Measurements from ENCODE around the gene DNAH12. TPM values are rescaled to one million over a fixed set of nuclear protein-coding genes. Genes with fewer than 3 reads are reported as not detected.
"Not testable (repeated sequence)": the region's sequence is repeated elsewhere in the genome, so short reads cannot be mapped to it uniquely, and the experiment has no call there.

DNAH12 gene
- total and polyA plus RNA-seq, 2 donors from 2014 or later, result 0.38 TPM; not detected in 1

DNA sequence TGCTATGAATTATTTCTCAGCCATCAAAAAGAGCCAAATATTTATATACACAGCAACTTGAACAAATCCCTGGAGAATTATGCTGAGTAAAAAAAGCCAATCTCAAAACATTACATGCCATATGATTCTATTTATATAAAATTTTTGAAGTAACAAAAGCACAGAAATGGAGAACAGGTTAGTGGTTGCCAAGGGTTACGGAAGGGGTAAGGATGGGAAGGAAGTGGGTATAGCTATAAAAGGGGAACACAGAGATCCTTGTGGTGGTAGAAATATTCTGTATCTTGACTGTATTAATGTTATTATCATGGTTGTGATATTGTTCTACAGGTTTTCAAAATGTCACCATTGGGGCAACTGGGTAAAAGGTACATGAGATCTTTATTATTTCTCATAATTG, 189.4 kb downstream of the DNAH12 start:
- no peaks in the 10 kb centered on the region for H3K4me1 ChIP-seq (ENCODE audit: control insufficient read depth in 2 of 3, insufficient read depth in 2 of 3, low read depth in 1 of 3, low read length in 3 of 3)
- H3K9ac ChIP-seq (ENCODE audit: low read length in 3 of 3), result no peak overlapping the region
- no peaks in the 10 kb centered on the region for H3K27me3 ChIP-seq (ENCODE audit: control insufficient read depth, insufficient read depth, low read length)
- TF ChIP-seq, protein P1, sequence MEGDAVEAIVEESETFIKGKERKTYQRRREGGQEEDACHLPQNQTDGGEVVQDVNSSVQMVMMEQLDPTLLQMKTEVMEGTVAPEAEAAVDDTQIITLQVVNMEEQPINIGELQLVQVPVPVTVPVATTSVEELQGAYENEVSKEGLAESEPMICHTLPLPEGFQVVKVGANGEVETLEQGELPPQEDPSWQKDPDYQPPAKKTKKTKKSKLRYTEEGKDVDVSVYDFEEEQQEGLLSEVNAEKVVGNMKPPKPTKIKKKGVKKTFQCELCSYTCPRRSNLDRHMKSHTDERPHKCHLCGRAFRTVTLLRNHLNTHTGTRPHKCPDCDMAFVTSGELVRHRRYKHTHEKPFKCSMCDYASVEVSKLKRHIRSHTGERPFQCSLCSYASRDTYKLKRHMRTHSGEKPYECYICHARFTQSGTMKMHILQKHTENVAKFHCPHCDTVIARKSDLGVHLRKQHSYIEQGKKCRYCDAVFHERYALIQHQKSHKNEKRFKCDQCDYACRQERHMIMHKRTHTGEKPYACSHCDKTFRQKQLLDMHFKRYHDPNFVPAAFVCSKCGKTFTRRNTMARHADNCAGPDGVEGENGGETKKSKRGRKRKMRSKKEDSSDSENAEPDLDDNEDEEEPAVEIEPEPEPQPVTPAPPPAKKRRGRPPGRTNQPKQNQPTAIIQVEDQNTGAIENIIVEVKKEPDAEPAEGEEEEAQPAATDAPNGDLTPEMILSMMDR (IDR thresholded peaks at IDR 0.05; ENCODE audit: borderline replicate concordance, extremely low read depth, insufficient read depth), result no peak
- intact Hi-C loops (cut with DNase I), result no loop called here
- no peaks in the 10 kb centered on the region for H3K9me3 ChIP-seq (ENCODE audit: control insufficient read depth in 2 of 3, insufficient read depth in 1 of 3, low read length in 3 of 3)
- DNase-seq (no peak), FAIRE-seq (no peak)
- no peak overlapping the region for H3K27ac ChIP-seq (ENCODE audit: low read depth in 2 of 2, low read length in 2 of 2)
- no peak overlapping the region for H3K4me3 ChIP-seq (ENCODE audit: low read length in 3 of 3)
- H3K36me3 ChIP-seq (ENCODE audit: control insufficient read depth in 2 of 3, insufficient read depth in 3 of 3, low read length in 3 of 3), result no peaks in the 10 kb centered on the region

DNA sequence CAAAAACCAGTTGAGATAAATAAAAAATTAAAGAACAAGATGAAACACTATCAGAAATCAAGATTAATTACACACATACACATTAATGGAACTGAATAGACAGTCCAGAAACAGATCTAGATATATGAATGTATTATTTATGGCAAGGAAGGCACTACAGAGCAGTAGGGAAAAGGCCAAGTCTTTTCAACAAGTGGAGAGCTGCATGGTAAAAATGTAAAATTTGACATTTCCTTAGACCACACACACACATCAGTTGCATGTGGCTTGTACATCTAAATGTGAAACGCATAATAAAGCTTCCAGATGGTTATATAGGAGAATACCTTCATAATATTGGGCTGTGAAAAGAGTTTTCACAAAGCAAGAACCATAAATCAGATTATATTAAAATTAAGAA, 193.9 kb downstream of the DNAH12 start:
- DNase-seq (no peak), FAIRE-seq (no peak)
- H3K9me3 ChIP-seq (ENCODE audit: control insufficient read depth in 2 of 3, insufficient read depth in 1 of 3, low read length in 3 of 3), result no peaks in the 10 kb centered on the region
- H3K9ac ChIP-seq (ENCODE audit: low read length in 3 of 3), result no peak overlapping the region
- H3K27me3 ChIP-seq (ENCODE audit: control insufficient read depth, insufficient read depth, low read length), result no peaks in the 10 kb centered on the region
- no peak overlapping the region for H3K4me3 ChIP-seq (ENCODE audit: low read length in 3 of 3)
- H3K4me1 ChIP-seq (ENCODE audit: control insufficient read depth in 2 of 3, insufficient read depth in 2 of 3, low read depth in 1 of 3, low read length in 3 of 3), result no peaks in the 10 kb centered on the region
- H3K36me3 ChIP-seq (ENCODE audit: control insufficient read depth in 2 of 3, insufficient read depth in 3 of 3, low read length in 3 of 3), result no peaks in the 10 kb centered on the region
- intact Hi-C loops (cut with DNase I), result no loop called here
- no peak overlapping the region for H3K27ac ChIP-seq (ENCODE audit: low read depth in 2 of 2, low read length in 2 of 2)
- TF ChIP-seq, protein P1 (IDR thresholded peaks at IDR 0.05; ENCODE audit: borderline replicate concordance, extremely low read depth, insufficient read depth), result no peak

DNA sequence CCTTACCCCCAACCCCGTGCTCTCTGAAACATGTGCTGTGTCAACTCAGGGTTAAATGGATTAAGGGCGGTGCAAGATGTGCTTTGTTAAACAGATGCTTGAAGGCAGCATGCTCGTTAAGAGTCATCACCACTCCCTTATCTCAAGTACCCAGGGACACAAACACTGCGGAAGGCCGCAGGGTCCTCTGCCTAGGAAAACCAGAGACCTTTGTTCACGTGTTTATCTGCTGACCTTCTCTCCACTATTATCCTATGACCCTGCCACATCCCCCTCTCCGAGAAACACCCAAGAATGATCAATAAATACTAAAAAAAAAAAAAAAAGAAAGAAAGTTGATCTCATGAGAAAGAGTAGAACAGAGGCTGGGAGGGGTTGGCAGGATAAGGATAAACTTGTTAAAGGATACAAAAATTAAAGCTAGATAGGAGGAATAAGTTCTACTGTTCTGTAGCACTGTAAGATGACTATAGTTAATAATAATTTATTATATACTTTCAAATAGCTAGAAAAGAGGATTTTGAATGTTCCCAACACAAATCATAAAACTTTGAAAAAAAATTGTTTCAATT, 205.0 kb downstream of the DNAH12 start:
- FAIRE-seq; DNase-seq; intact Hi-C loops (cut with DNase I); H3K27ac ChIP-seq (ENCODE audit: low read depth in 2 of 2, low read length in 2 of 2); H3K4me1 ChIP-seq (ENCODE audit: control insufficient read depth in 2 of 3, insufficient read depth in 2 of 3, low read depth in 1 of 3, low read length in 3 of 3); H3K4me3 ChIP-seq (ENCODE audit: low read length in 3 of 3); H3K36me3 ChIP-seq (ENCODE audit: control insufficient read depth in 2 of 3, insufficient read depth in 3 of 3, low read length in 3 of 3); H3K27me3 ChIP-seq (ENCODE audit: control insufficient read depth, insufficient read depth, low read length); H3K9me3 ChIP-seq (ENCODE audit: control insufficient read depth in 2 of 3, insufficient read depth in 1 of 3, low read length in 3 of 3); H3K9ac ChIP-seq (ENCODE audit: low read length in 3 of 3): not testable (repeated sequence)

DNA sequence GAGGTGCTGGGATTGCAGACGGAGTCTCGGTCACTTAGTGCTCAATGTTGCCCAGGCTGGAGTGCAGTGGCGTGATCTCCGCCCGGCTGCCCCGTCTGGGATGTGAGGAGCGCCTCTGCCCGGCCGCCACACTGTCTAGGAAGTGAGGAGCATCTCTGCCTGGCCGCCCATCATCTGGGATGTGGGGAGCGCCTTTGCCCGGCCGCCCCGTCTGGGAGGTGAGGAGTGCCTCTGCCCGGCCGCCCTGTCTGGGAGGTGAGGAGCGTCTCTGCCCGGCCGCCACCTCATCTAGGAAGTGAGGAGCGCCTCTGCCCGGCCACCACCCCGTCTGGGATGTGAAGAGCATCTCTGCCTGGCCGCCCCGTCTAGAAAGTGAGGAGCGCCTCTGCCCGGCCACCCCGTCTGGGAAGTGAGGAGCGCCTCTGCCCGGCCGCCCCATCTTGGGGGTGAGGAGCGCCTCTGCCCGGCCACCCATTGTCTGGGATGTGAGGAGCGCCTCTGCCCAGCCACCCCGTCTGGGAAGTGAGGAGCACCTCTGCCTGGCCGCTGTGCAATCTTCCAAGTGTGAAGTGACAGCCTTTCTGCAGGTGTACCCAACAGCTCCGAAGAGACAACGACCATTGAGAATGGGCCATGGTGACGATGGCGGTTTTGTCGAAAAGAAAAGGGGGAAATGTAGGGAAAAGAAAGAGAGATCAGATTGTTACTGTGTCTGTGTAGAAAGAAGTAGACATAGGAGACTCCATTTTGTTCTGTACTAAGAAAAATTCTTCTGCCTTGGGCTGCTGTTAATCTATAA, 205.7 kb downstream of the DNAH12 start:
- FAIRE-seq; H3K9me3 ChIP-seq (ENCODE audit: control insufficient read depth in 2 of 3, insufficient read depth in 1 of 3, low read length in 3 of 3); H3K27me3 ChIP-seq (ENCODE audit: control insufficient read depth, insufficient read depth, low read length); H3K4me3 ChIP-seq (ENCODE audit: low read length in 3 of 3); H3K4me1 ChIP-seq (ENCODE audit: control insufficient read depth in 2 of 3, insufficient read depth in 2 of 3, low read depth in 1 of 3, low read length in 3 of 3); H3K9ac ChIP-seq (ENCODE audit: low read length in 3 of 3); H3K27ac ChIP-seq (ENCODE audit: low read depth in 2 of 2, low read length in 2 of 2); H3K36me3 ChIP-seq (ENCODE audit: control insufficient read depth in 2 of 3, insufficient read depth in 3 of 3, low read length in 3 of 3); intact Hi-C loops (cut with DNase I): not testable (repeated sequence)
- DNase-seq, result peak in 1 of 5 donors; percentile 69

All from kidney (tissue), 14 donors.